ENCODE measurements around the gene MARCO. TPM values are rescaled to one million over a fixed set of nuclear protein-coding genes. Genes with fewer than 3 reads are reported as not detected.
"Not testable (repeated sequence)": the region's sequence is repeated elsewhere in the genome, so short reads cannot be mapped to it uniquely, and the experiment has no call there.

Gene MARCO
- total RNA-seq, 3 donors from 2014 or later = 6.6 to 58.6 (median 6.9) TPM

DNA sequence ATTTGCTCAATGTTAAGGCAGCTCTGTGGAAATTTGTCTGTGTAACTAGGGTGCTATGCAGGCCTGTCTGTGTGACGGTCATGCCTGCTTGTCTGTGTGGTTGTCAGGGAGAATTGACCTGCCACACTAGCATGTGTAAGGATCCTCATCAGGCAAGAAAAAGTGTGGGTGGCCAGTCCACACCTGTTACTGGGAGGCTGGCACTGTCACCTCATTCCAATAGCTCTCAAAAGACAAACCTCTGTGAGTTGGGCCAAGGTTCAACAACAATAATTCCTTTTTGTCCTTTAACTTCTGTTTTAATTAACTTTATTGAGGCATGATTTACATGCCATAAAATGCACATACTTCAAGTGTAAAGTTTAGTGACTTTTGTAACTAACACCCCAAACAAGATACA lies 4.2 kb upstream of the MARCO start:
- peaks cover 4 to 13% of the 10 kb centered on the region in 2 donors for H3K9me3 ChIP-seq
- H3K27ac ChIP-seq = no peak overlapping the region
- H3K4me3 ChIP-seq = no peak overlapping the region
- intact Hi-C loops (cut with DNase I; ENCODE audit: low total_unique reads) = no loop called here
- no peak for TF ChIP-seq POLR2AphosphoS5 (IDR thresholded peaks at IDR 0.05)
- no peak for TF ChIP-seq CTCF (IDR thresholded peaks at IDR 0.05)
- TF ChIP-seq POLR2A (IDR thresholded peaks at IDR 0.05) = no peak
- DNase-seq (ENCODE audit: low spot score in 2 of 2) = no peak
- no peaks in the 10 kb centered on the region for H3K27me3 ChIP-seq
- H3K4me1 ChIP-seq = no peaks in the 10 kb centered on the region
- H3K36me3 ChIP-seq = no peaks in the 10 kb centered on the region

GRCh38 chr2:118939994-118940393 lies 2.0 kb upstream of the MARCO start:
- intact Hi-C loops (cut with DNase I; ENCODE audit: low total_unique reads) = no loop called here

GRCh38 chr2:118940486-118941120 lies 1.4 kb upstream of the MARCO start:
- intact Hi-C loops (cut with DNase I; ENCODE audit: low total_unique reads) = no loop called here
- Histone ChIP-seq H3K27me3 (no peaks in the 10 kb centered on the region), H3K4me1 (no peaks in the 10 kb centered on the region), H3K27ac (no peak overlapping the region), H3K9me3 (no peaks in the 10 kb centered on the region), H3K36me3 (no peaks in the 10 kb centered on the region), H3K4me3 (no peak overlapping the region)
- TF ChIP-seq POLR2AphosphoS5 (IDR thresholded peaks at IDR 0.05) (no peak), POLR2A (IDR thresholded peaks at IDR 0.05) (no peak), CTCF (IDR thresholded peaks at IDR 0.05) (no peak)
- no peak for DNase-seq (ENCODE audit: low spot score in 2 of 2)

More at GRCh38 chr2:118939994-118940393, 2.0 kb upstream of the MARCO start:
- no peak overlapping the region for H3K27ac ChIP-seq
- no peak for DNase-seq (ENCODE audit: low spot score in 2 of 2)
- H3K4me3 ChIP-seq = no peak overlapping the region
- no peaks in the 10 kb centered on the region for H3K9me3 ChIP-seq
- H3K27me3 ChIP-seq = no peaks in the 10 kb centered on the region
- no peaks in the 10 kb centered on the region for H3K4me1 ChIP-seq
- TF ChIP-seq POLR2A (IDR thresholded peaks at IDR 0.05) (no peak), POLR2AphosphoS5 (IDR thresholded peaks at IDR 0.05) (no peak), CTCF (IDR thresholded peaks at IDR 0.05) (no peak)
- H3K36me3 ChIP-seq = no peaks in the 10 kb centered on the region

DNA sequence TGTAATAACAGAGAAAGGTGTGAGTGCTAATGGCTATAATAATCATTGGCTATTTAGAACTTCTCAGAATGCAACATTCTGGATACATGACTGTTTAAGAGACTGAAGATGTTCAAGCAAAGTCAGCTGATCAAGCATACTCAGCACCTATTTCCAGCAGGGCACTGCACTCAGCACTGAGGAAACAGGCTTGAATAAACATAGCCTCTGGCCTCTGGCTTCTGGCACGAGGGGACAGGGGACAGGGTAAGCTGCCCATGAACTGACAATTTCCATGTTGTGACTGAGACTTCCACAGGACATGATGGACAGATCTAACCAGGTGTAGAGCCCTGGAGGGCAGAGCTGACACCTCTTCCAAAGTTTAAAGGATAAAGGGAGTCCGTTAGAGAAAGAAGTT lies 1.3 kb downstream of the MARCO start:
- intact Hi-C loops (cut with DNase I; ENCODE audit: low total_unique reads) = no loop called here
- H3K27me3 ChIP-seq = no peaks in the 10 kb centered on the region
- no peaks in the 10 kb centered on the region for H3K36me3 ChIP-seq
- H3K4me1 ChIP-seq = no peaks in the 10 kb centered on the region
- TF ChIP-seq CTCF (IDR thresholded peaks at IDR 0.05) = no peak
- no peak for TF ChIP-seq POLR2A (IDR thresholded peaks at IDR 0.05)
- no peak for TF ChIP-seq POLR2AphosphoS5 (IDR thresholded peaks at IDR 0.05)
- DNase-seq (ENCODE audit: low spot score in 2 of 2) = no peak
- H3K4me3 ChIP-seq = no peak overlapping the region
- no peaks in the 10 kb centered on the region for H3K9me3 ChIP-seq
- H3K27ac ChIP-seq = no peak overlapping the region

DNA sequence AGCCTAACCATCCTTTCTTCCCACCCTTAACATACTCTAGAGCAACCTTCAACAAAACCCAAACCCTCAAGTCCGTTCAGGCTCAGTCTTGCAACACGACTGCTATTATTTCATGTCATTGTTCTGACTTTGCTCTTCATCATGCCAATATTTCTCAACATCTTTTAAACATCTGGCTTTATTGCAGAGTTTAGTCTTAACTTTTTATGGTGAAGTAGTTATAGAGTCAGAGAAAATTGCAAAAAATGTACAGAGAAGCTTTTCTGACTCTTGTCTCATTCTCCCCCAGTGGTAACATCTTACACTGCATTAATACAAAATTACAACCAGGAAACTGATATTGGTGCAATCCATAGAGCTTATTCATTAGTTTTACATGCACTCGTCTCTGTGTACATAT lies 3.9 kb downstream of the MARCO start:
- H3K36me3 ChIP-seq = no peaks in the 10 kb centered on the region
- intact Hi-C loops (cut with DNase I; ENCODE audit: low total_unique reads) = no loop called here
- DNase-seq (ENCODE audit: low spot score in 2 of 2) = no peak
- no peak overlapping the region for H3K4me3 ChIP-seq
- H3K27ac ChIP-seq = no peak overlapping the region
- H3K27me3 ChIP-seq = no peaks in the 10 kb centered on the region
- TF ChIP-seq POLR2A (IDR thresholded peaks at IDR 0.05) = no peak
- no peak for TF ChIP-seq CTCF (IDR thresholded peaks at IDR 0.05)
- TF ChIP-seq POLR2AphosphoS5 (IDR thresholded peaks at IDR 0.05) = no peak
- no peaks in the 10 kb centered on the region for H3K9me3 ChIP-seq
- no peaks in the 10 kb centered on the region for H3K4me1 ChIP-seq

DNA sequence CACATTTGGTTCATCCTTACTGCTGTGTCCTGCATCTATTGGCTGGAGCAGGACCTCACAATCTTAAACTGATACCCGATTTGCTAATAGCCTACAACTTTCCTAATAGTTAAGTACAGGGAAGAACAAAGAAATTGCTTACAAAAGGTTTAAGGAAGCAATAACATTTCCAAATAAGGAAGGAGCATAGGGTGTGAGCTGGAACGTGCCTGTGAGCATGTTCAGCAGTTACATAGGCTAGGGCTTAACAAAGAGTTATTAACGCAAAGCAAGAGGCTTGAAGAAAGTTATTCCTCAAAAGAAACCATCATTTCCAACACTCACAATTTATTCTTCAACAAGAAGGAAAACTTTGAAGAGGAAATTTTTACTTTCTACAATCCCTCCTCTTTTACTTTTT lies 6.3 kb downstream of the MARCO start:
- H3K27ac ChIP-seq; DNase-seq (ENCODE audit: low spot score in 2 of 2); H3K4me3 ChIP-seq; H3K4me1 ChIP-seq; H3K27me3 ChIP-seq; H3K9me3 ChIP-seq; H3K36me3 ChIP-seq; intact Hi-C loops (cut with DNase I; ENCODE audit: low total_unique reads): not testable (repeated sequence)
